GM18511 (cell line): ENCODE data around the gene RGS18.
"Not testable (repeated sequence)": the region's sequence is repeated elsewhere in the genome, so short reads cannot be mapped to it uniquely, and the experiment has no call there.

ENCODE experiments used
- ATAC-seq: cut with Tn5 transposase; IDR thresholded peaks from one replicate; pipeline ENCODE4 v1.9.1; 2021; ENCODE audit warnings: mild to moderate bottlenecking, moderate library complexity; ENCODE audit not compliant: unreplicated experiment

RGS18 gene

GRCh38 chr1:192158181-192158580, at the start of gene RGS18:
Gene RGS18, plus strand, starts transcription at chr1:192158462. Its CDS starts 176 bp downstream, at chr1:192158638.
- peak; percentile 71 for ATAC-seq

GRCh38 chr1:192109576-192109975, 48.7 kb upstream of the RGS18 start:
- no peak for ATAC-seq

- no peak for ATAC-seq
These were observed 43.3 kb upstream of the RGS18 start for GRCh38 chr1:192115000-192115399.

- no peak for ATAC-seq
These were observed 39.3 kb upstream of the RGS18 start for GRCh38 chr1:192118881-192119405.

GRCh38 chr1:192119701-192120100, 38.6 kb upstream of the RGS18 start:
- no peak for ATAC-seq

- ATAC-seq = no peak
These were observed 35.6 kb upstream of the RGS18 start for GRCh38 chr1:192122668-192123067.

- no peak for ATAC-seq
These were observed 35.0 kb upstream of the RGS18 start for GRCh38 chr1:192123212-192123611.

- ATAC-seq = no peak
These were observed 32.1 kb upstream of the RGS18 start for GRCh38 chr1:192126030-192126619.

- no peak for ATAC-seq
These were observed 28.1 kb upstream of the RGS18 start for GRCh38 chr1:192130175-192130574.

- not testable (repeated sequence) for ATAC-seq
These were observed 27.4 kb upstream of the RGS18 start for GRCh38 chr1:192130865-192131264.

GRCh38 chr1:192131914-192132313, 26.3 kb upstream of the RGS18 start:
- ATAC-seq = no peak

- ATAC-seq = no peak
These were observed 24.8 kb upstream of the RGS18 start for GRCh38 chr1:192133350-192133926.

GRCh38 chr1:192140382-192140781, 17.9 kb upstream of the RGS18 start:
- no peak for ATAC-seq

GRCh38 chr1:192147221-192147620, 11.0 kb upstream of the RGS18 start:
- no peak for ATAC-seq

GRCh38 chr1:192147696-192148095, 10.6 kb upstream of the RGS18 start:
- ATAC-seq = no peak

GRCh38 chr1:192151176-192151575, 7.1 kb upstream of the RGS18 start:
- ATAC-seq = no peak

GRCh38 chr1:192153276-192153675, 5.0 kb upstream of the RGS18 start:
- no peak for ATAC-seq

- ATAC-seq = no peak
These were observed 1.2 kb upstream of the RGS18 start for GRCh38 chr1:192157067-192157466.

- no peak for ATAC-seq
These were observed 752 bp downstream of the RGS18 start for GRCh38 chr1:192159014-192159413.

- no peak for ATAC-seq
These were observed 1.5 kb downstream of the RGS18 start for GRCh38 chr1:192159781-192160180.

- ATAC-seq = no peak
These were observed 1.9 kb downstream of the RGS18 start for GRCh38 chr1:192160196-192160595.

GRCh38 chr1:192161976-192162375, 3.7 kb downstream of the RGS18 start:
- ATAC-seq = no peak

GRCh38 chr1:192162376-192162775, 4.1 kb downstream of the RGS18 start:
- ATAC-seq = no peak
